ENCODE data around the gene IL16.

IL16 gene

GRCh38 chr15:81209635-81210034, 13.0 kb downstream of the IL16 start:
- no peak for DNase-seq

GRCh38 chr15:81211376-81211775, 14.7 kb downstream of the IL16 start:
- DNase-seq = no peak

GRCh38 chr15:81213982-81214381, 17.3 kb downstream of the IL16 start:
- DNase-seq = no peak

- DNase-seq = no peak
Measured at GRCh38 chr15:81215531-81215930, 18.9 kb downstream of the IL16 start.

GRCh38 chr15:81215983-81216382, 19.3 kb downstream of the IL16 start:
- DNase-seq = no peak

GRCh38 chr15:81216422-81216821, 19.7 kb downstream of the IL16 start:
- DNase-seq = no peak

- no peak for DNase-seq
Measured at GRCh38 chr15:81221449-81221848, 24.8 kb downstream of the IL16 start.

- no peak for DNase-seq
Measured at GRCh38 chr15:81222007-81222406, 25.3 kb downstream of the IL16 start.

- DNase-seq = no peak
Measured at GRCh38 chr15:81223346-81223971, 26.8 kb downstream of the IL16 start.

- no peak for DNase-seq
Measured at GRCh38 chr15:81224232-81224631, 27.6 kb downstream of the IL16 start.

GRCh38 chr15:81225161-81225671, 28.5 kb downstream of the IL16 start:
- DNase-seq = no peak

GRCh38 chr15:81227716-81228115, 31.0 kb downstream of the IL16 start:
- DNase-seq = no peak

- DNase-seq = no peak
Measured at GRCh38 chr15:81229586-81229985, 32.9 kb downstream of the IL16 start.

GRCh38 chr15:81235276-81236123, 38.8 kb downstream of the IL16 start:
- DNase-seq = no peak

- DNase-seq = no peak
Measured at GRCh38 chr15:81239190-81239589, 42.5 kb downstream of the IL16 start.

- DNase-seq = no peak
Measured at GRCh38 chr15:81242778-81243177, 46.1 kb downstream of the IL16 start.

GRCh38 chr15:81244306-81244705, 47.6 kb downstream of the IL16 start:
- DNase-seq = no peak

GRCh38 chr15:81253846-81254245, 57.2 kb downstream of the IL16 start:
- DNase-seq = no peak

- no peak for DNase-seq
Measured at GRCh38 chr15:81254277-81254915, 57.7 kb downstream of the IL16 start.

- no peak for DNase-seq
Measured at GRCh38 chr15:81254916-81255290, 58.2 kb downstream of the IL16 start.

GRCh38 chr15:81255315-81255957, 58.8 kb downstream of the IL16 start:
- DNase-seq = no peak

- no peak for DNase-seq
Measured at GRCh38 chr15:81255958-81256320, 59.3 kb downstream of the IL16 start.

- peak; percentile 57 for DNase-seq
Measured at GRCh38 chr15:81256916-81257315, 60.2 kb downstream of the IL16 start.
